Activated CD8-positive, alpha-beta T cell treated with anti-CD3 and anti-CD28 coated beads for 36 hours (primary cell): ENCODE measurements around the gene FLOT1. TPM values are rescaled to one million over a fixed set of nuclear protein-coding genes. Genes with fewer than 3 reads are reported as not detected.

Experiments
- ATAC-seq: fragments of 200-7000 bp; cut with Tn5 transposase; one replicate; pipeline ENCODE4 v1.10.0; 2021; ENCODE audit warnings: mild to moderate bottlenecking, moderate library complexity
- CTCF ChIA-PET: fragments of 350-600 bp; sonication (Branson Sonifier 250); formaldehyde crosslinking; loops from one replicate; lab custom pipeline; 2021; ENCODE audit warnings: antibody characterized with exemption; lab: Charles Lee
- POLR2A ChIA-PET: fragments of 350-600 bp; sonication (Branson Sonifier 250); formaldehyde crosslinking; loops from one replicate; lab custom pipeline; 2021; ENCODE audit warnings: antibody characterized with exemption; lab: Charles Lee
- DNase-seq: peaks from one replicate; pipeline ENCODE4 v3.0.0-alpha.2; 2020
- H3K27ac Mint-ChIP-seq: one replicate; pipeline ENCODE4 v1.8.0; 2021; ENCODE audit warnings: mild to moderate bottlenecking, mixed read lengths
- H3K27me3 Mint-ChIP-seq: one replicate; pipeline ENCODE4 v1.8.0; 2021; ENCODE audit warnings: mixed read lengths
- H3K36me3 Mint-ChIP-seq: one replicate; pipeline ENCODE4 v1.8.0; 2021; ENCODE audit warnings: low read depth, mixed read lengths
- H3K4me1 Mint-ChIP-seq: one replicate; pipeline ENCODE4 v1.8.0; 2021; ENCODE audit warnings: low read depth, mixed read lengths
- H3K4me3 Mint-ChIP-seq: one replicate; pipeline ENCODE4 v1.8.0; 2021; ENCODE audit warnings: mild to moderate bottlenecking, moderate library complexity, mixed read lengths
- H3K9me3 Mint-ChIP-seq: one replicate; pipeline ENCODE4 v1.8.0; 2021; ENCODE audit warnings: mixed read lengths
- intact Hi-C: fragments of 100-400 bp; cut with micrococcal nuclease; formaldehyde crosslinking; loops from one replicate; pipeline ENCODE4 v1.10.0; 2022
- total RNA-seq, 2 experiments: library from RNA; stranded (reverse); gene quantifications; one replicate each; pipeline ENCODE4 v1.2.3, GENCODE V29; 2021
- TF ChIP-seq, protein P1 (sequence below): fragments of 200-600 bp; IDR thresholded peaks from one replicate; pipeline ENCODE4 v1.8.0; 2022; ENCODE audit warnings: antibody characterized with exemption, mild to moderate bottlenecking

Gene FLOT1
- total RNA-seq, 2 experiments from 2014 or later, result 135 TPM

- peaks cover 21% of the 10 kb centered on the region for H3K4me1 Mint-ChIP-seq
- ATAC-seq (no peak), DNase-seq (peak; percentile 83)
- peak overlapping the region; percentile 88 for H3K4me3 Mint-ChIP-seq
- intact Hi-C loops, result loop anchor here (5.0 kb wide), 2 partner anchors 67 to 128 kb away; partner anchors contain the start of genes MRPS18B and PPP1R10
- no peaks in the 10 kb centered on the region for H3K9me3 Mint-ChIP-seq
- H3K27me3 Mint-ChIP-seq, result no peaks in the 10 kb centered on the region
- ChIA-PET CTCF (interaction anchor here (18.6 kb wide), 1 partner anchor 45 kb away, joined by 704 read pairs; the partner anchor contains the start of genes MDC1 and TUBB), POLR2A (interaction anchor here (1.1 to 15.7 kb wide), 8 partner anchors 36 to 191 kb away, joined by 3 to 500 read pairs (median 4); partner anchors contain the start of genes MDC1, MRPS18B, PPP1R10 and PRR3)
- TF ChIP-seq, protein P1, sequence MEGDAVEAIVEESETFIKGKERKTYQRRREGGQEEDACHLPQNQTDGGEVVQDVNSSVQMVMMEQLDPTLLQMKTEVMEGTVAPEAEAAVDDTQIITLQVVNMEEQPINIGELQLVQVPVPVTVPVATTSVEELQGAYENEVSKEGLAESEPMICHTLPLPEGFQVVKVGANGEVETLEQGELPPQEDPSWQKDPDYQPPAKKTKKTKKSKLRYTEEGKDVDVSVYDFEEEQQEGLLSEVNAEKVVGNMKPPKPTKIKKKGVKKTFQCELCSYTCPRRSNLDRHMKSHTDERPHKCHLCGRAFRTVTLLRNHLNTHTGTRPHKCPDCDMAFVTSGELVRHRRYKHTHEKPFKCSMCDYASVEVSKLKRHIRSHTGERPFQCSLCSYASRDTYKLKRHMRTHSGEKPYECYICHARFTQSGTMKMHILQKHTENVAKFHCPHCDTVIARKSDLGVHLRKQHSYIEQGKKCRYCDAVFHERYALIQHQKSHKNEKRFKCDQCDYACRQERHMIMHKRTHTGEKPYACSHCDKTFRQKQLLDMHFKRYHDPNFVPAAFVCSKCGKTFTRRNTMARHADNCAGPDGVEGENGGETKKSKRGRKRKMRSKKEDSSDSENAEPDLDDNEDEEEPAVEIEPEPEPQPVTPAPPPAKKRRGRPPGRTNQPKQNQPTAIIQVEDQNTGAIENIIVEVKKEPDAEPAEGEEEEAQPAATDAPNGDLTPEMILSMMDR, result no peak
- peaks cover 79% of the 10 kb centered on the region for H3K36me3 Mint-ChIP-seq
- peak overlapping the region; percentile 95 for H3K27ac Mint-ChIP-seq
These were observed 57.9 kb downstream of the FLOT1 start for GRCh38 chr6:30684386-30685156.

DNA sequence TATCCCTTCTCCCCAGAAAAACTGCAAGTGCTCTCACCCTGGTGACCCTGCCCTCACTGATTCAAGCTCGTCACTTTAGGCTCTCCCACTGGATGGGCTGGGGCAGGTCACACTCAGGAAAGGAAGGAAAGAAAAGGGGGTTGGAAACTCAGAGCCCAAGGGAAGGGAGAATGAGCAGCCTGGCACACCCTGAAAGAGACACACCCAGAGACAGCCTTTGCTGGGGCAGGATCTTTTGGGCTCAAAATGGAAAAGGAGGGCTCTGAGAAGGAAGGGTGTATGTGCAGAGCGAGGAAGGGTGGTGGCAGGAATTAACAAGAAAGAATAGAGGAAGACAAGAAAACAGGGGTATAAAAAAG lies 58.5 kb downstream of the FLOT1 start:
- peaks cover 86% of the 10 kb centered on the region for H3K36me3 Mint-ChIP-seq
- peak overlapping the region; percentile 95 for H3K27ac Mint-ChIP-seq
- H3K4me1 Mint-ChIP-seq, result peaks cover 18% of the 10 kb centered on the region
- DNase-seq (no peak), ATAC-seq (no peak)
- peak overlapping the region; percentile 88 for H3K4me3 Mint-ChIP-seq
- H3K27me3 Mint-ChIP-seq, result no peaks in the 10 kb centered on the region
- TF ChIP-seq, protein P1, result no peak
- ChIA-PET CTCF (interaction anchor here (18.6 kb wide), 1 partner anchor 46 kb away, joined by 704 read pairs; the partner anchor contains the start of genes MDC1 and TUBB), POLR2A (interaction anchor here (1.1 to 15.7 kb wide), 5 partner anchors 37 to 190 kb away, joined by 3 to 500 read pairs (median 5); partner anchors contain the start of genes MDC1, MRPS18B, PPP1R10 and TUBB)
- intact Hi-C loops, result loop anchor here (5.0 kb wide), 2 partner anchors 67 to 128 kb away; partner anchors contain the start of genes MRPS18B and PPP1R10
- no peaks in the 10 kb centered on the region for H3K9me3 Mint-ChIP-seq

- no peak for ATAC-seq
- H3K4me1 Mint-ChIP-seq, result peaks cover 14% of the 10 kb centered on the region
- CTCF ChIA-PET, result interaction anchor here (2.1 to 18.6 kb wide), 2 partner anchors 11 to 46 kb away, joined by 9 to 704 read pairs; partner anchors contain the start of genes DHX16, MDC1 and TUBB
These were observed 59.1 kb downstream of the FLOT1 start for GRCh38 chr6:30683183-30683979.

More at GRCh38 chr6:30683183-30683979, 59.1 kb downstream of the FLOT1 start:
- TF ChIP-seq, protein P1, result no peak
- no peaks in the 10 kb centered on the region for H3K9me3 Mint-ChIP-seq
- DNase-seq, result no peak
- intact Hi-C loops, result loop anchor here (5.0 kb wide), 2 partner anchors 66 to 129 kb away; partner anchors contain the start of genes MRPS18B and PPP1R10
- peak overlapping the region; percentile 88 for H3K4me3 Mint-ChIP-seq
- H3K36me3 Mint-ChIP-seq, result peaks cover 88% of the 10 kb centered on the region
- H3K27me3 Mint-ChIP-seq, result no peaks in the 10 kb centered on the region
- POLR2A ChIA-PET, result interaction anchor here (0.6 to 15.7 kb wide), 11 partner anchors 9 to 193 kb away, joined by 3 to 500 read pairs (median 5); partner anchors contain the start of genes IER3, MDC1 and TUBB
- peak overlapping the region; percentile 95 for H3K27ac Mint-ChIP-seq
